ACC112 (cell line): ENCODE results near the gene DBH.

Source experiments
- H2AFZ ChIP-seq: fragments of 200-600 bp; sonication (generic); one replicate; pipeline ENCODE4 v1.6.0; 2017; ENCODE audit warnings: antibody characterized with exemption, low read length; ENCODE audit not compliant: unreplicated experiment
- H3K27ac ChIP-seq: fragments of 200-600 bp; sonication (generic); 2 replicates; pipeline ENCODE4 v1.5.1; 2014; ENCODE audit warnings: low read depth, mild to moderate bottlenecking, antibody characterized with exemption, low read length, moderate library complexity
- H3K27me3 ChIP-seq: fragments of 200-600 bp; sonication (generic); 2 replicates; pipeline ENCODE4 v1.6.1; 2014; ENCODE audit warnings: mild to moderate bottlenecking, antibody characterized with exemption, low read length, moderate library complexity, mixed read lengths; ENCODE audit not compliant: insufficient read depth
- H3K36me3 ChIP-seq: fragments of 200-600 bp; sonication (generic); 2 replicates; pipeline ENCODE4 v1.6.1; 2016; ENCODE audit warnings: mild to moderate bottlenecking, antibody characterized with exemption, low read length, moderate library complexity, mixed read lengths; ENCODE audit not compliant: insufficient read depth
- H3K4me1 ChIP-seq: fragments of 200-600 bp; sonication (generic); one replicate; pipeline ENCODE4 v1.6.1; 2016; ENCODE audit warnings: low read length, mixed read lengths; ENCODE audit not compliant: insufficient read depth, unreplicated experiment, control insufficient read depth
- H3K4me3 ChIP-seq: fragments of 200-600 bp; sonication (generic); 2 replicates; pipeline ENCODE4 v1.5.1; 2014; ENCODE audit warnings: mild to moderate bottlenecking, low read depth, low read length
- H3K79me2 ChIP-seq: fragments of 200-600 bp; sonication (generic); one replicate; pipeline ENCODE4 v1.6.0; 2016; ENCODE audit warnings: low read length; ENCODE audit not compliant: control insufficient read depth, unreplicated experiment, insufficient read depth

DBH gene

DNA sequence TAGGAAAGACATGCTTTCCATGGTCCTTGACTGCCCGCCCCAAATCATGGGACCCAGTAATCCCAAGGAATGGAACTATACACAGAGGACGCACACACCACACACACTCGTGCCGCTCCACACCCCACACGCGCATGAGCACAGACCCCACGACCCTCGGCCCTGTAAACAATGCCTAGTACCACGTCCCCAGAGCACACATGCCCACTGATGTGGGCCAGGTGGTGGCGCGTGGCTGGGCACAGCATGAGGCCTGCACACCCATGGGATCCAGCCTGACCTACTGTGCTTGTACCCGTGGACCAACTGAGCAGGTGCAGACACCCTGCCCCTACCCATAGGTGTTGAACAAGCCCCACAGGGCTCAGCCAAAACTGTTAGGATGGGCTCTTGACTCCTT is 739 bp downstream of the DBH start:
- Histone ChIP-seq H3K36me3 (no peaks in the 10 kb centered on the region), H3K79me2 (no peaks in the 10 kb centered on the region), H2AFZ (no peak overlapping the region), H3K27ac (no peak overlapping the region), H3K4me3 (no peak overlapping the region), H3K4me1 (no peaks in the 10 kb centered on the region), H3K27me3 (peaks cover 66% of the 10 kb centered on the region)

DNA sequence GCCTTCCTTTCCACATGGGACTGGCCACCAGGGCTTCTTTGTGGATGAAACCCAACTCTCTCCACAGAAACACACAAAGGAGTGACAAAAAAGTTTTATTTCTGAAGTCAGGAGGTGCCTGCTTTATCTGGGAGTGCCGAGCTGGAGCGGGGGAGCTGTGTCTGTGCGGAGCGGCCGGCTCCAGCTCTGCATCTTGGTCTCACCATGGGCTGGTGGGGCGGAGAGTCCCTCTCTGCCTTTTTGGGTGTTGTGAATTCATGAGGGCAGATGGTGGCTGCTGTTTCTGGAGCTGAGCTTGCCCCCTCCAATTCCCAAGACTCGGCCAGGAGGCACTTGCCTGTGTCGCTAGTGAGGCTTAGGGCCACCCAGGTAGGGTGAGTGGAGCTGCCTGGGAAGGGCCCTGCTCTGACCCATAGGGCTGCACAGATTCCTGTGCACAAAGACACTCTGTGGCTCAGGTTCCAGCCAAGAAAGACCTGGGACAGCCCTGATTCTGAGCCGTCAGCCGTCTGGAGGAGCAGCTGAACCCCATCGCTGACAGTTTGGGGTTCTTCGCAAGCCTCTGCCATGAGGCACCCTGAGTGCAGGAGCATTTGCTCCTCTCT is 1.4 kb downstream of the DBH start:
- Histone ChIP-seq H3K36me3 (no peaks in the 10 kb centered on the region), H3K4me3 (no peak overlapping the region), H3K27ac (no peak overlapping the region), H3K4me1 (no peaks in the 10 kb centered on the region), H2AFZ (no peak overlapping the region), H3K79me2 (no peaks in the 10 kb centered on the region), H3K27me3 (peaks cover 69% of the 10 kb centered on the region)

DNA sequence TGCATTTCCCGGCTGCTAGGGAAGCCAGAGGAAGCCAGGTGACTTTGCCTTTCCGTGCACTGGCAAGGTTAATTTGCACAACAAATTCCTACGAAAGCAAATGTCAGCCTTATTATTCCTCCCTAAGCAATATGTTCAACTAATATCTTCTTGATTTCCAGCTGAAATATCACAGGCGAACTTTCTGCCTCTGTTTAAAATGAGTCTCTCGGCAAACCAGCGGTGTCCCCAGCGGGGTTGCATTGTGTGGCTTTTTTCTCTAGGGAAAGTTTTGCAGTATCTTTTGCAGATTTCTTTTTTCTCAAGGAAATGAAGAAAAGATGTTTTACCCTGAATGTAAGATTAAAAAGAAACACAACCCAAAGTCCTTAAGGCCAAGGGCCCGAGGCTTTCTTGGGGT is 1.9 kb downstream of the DBH start:
- Histone ChIP-seq H3K27me3 (peaks cover 69% of the 10 kb centered on the region), H3K4me1 (no peaks in the 10 kb centered on the region), H3K36me3 (no peaks in the 10 kb centered on the region), H3K4me3 (no peak overlapping the region), H3K79me2 (no peaks in the 10 kb centered on the region), H2AFZ (no peak overlapping the region), H3K27ac (no peak overlapping the region)

DNA sequence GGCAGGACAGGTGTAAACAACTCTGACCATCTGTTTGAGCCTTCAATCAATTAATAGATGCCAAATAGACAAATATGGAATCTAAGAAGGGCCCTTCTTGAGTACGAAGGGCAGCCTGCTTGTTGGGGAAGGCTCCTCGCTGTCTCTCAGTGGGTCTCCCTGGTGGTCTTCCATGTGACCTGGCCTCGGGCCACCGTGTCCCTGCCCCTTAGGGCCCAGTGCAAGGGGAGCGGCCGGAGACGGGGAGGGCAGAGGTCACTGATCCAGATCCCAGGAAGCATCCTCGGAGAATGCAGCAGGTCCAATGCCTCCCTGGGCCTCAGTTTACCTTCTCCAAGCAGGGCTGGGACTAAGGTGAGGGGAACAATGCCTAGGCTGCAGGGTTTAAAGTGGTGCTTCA is 2.5 kb downstream of the DBH start:
- no peaks in the 10 kb centered on the region for H3K36me3 ChIP-seq
- H3K27me3 ChIP-seq = peaks cover 67% of the 10 kb centered on the region
- H3K4me3 ChIP-seq = no peak overlapping the region
- H3K4me1 ChIP-seq = no peaks in the 10 kb centered on the region
- H3K27ac ChIP-seq = no peak overlapping the region
- no peak overlapping the region for H2AFZ ChIP-seq
- no peaks in the 10 kb centered on the region for H3K79me2 ChIP-seq

DNA sequence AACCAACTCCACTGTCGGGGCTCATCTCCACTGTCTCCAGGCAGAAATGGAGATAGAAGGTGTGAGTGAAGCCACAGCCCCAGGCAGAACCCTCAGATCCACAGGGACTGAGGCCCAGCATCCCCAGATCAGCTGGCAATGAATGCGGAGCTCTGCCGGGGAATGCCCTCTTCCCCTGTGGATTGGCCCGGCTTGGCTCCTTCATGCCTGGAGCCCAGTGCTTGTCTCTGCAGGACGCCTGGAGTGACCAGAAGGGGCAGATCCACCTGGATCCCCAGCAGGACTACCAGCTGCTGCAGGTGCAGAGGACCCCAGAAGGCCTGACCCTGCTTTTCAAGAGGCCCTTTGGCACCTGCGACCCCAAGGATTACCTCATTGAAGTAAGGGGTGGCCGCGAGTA is 3.5 kb downstream of the DBH start:
- peaks cover 58% of the 10 kb centered on the region for H3K27me3 ChIP-seq

DNA sequence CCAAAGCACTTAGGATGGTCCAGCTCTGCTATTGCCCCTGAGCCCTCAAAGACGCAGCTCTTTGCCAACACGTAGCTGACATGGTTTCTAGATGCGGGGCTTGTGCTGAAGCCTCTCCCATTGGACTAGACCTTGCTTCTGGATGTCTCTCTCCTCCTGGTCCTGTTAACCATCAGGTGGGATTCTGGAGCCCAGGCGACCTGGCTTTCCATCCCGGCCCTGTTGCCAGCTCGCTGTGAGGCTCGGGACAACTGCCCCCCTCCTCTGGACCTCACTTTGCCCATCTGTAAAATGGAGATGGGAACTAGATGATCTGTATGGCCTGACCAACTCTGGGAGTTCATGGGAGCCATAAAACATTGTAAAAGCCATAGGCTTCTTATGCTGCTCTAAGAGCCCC is 4.0 kb downstream of the DBH start:
- Histone ChIP-seq H3K4me1 (no peaks in the 10 kb centered on the region), H3K36me3 (no peaks in the 10 kb centered on the region), H3K4me3 (no peak overlapping the region), H3K27me3 (peaks cover 54% of the 10 kb centered on the region), H3K79me2 (no peaks in the 10 kb centered on the region), H2AFZ (no peak overlapping the region), H3K27ac (no peak overlapping the region)

More for the DNA sequence above, 3.5 kb downstream of the DBH start:
- H3K4me3 ChIP-seq = no peak overlapping the region
- H3K79me2 ChIP-seq = no peaks in the 10 kb centered on the region
- no peak overlapping the region for H3K27ac ChIP-seq
- H2AFZ ChIP-seq = no peak overlapping the region
- H3K4me1 ChIP-seq = no peaks in the 10 kb centered on the region
- no peaks in the 10 kb centered on the region for H3K36me3 ChIP-seq

DNA sequence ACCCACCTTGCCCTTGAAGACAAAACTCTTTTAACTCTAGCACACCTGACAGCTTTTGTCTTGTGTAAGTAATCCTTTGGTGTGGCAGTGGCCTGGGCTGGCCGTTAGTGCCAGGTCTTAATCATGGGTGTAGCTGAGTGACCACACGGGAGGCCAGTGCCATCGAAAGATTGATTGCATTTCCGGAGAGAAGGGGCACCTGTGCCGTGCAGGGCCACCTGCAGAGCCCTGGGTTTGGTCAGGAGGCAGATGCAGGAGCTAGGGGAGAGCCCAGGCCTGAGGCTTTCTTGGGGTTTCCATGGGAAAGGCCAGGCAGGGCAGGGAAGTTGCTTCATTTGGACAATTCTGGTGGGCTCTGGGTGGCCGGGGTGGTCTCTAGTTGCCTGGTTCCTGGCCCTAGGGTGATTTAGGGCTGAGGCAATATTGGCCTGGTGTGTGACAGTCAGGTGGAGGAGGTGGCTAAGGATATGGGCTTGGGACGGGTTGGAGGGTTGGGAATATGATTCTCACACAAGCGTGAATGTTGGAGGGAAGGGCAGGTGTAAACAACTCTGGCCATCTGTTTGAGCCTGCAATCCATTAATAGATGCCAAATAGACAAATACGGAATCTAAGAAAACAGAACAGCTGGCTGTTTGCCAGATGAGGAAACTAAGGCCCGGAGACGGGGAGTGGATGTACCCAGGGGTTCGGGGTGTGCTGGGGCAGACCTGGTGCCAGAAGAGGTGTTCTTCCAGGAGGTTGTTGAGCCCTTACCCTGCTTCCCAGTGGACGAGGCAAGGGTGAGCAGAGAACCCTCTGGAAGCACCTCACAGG is 4.6 kb downstream of the DBH start:
- Histone ChIP-seq H3K36me3 (no peaks in the 10 kb centered on the region), H3K27me3 (peaks cover 53% of the 10 kb centered on the region), H3K27ac (no peak overlapping the region), H2AFZ (no peak overlapping the region), H3K4me3 (no peak overlapping the region), H3K4me1 (no peaks in the 10 kb centered on the region), H3K79me2 (no peaks in the 10 kb centered on the region)

DNA sequence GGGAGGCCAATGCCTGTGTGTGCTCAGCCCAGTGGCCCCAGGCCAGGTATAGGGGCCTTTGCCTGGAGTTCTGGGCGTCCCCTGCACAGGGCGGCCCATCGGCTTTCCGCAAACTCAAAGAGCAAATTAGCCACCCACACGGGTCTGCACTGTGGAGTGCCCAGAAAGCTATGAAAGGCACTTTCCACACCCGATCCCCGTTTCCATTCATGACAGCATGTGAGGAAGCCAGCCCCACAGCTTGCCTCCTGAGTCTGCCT is 5.2 kb downstream of the DBH start:
- H3K27ac ChIP-seq = no peak overlapping the region
- H2AFZ ChIP-seq = no peak overlapping the region
- no peak overlapping the region for H3K4me3 ChIP-seq
- H3K4me1 ChIP-seq = no peaks in the 10 kb centered on the region
- H3K79me2 ChIP-seq = no peaks in the 10 kb centered on the region
- peaks cover 49% of the 10 kb centered on the region for H3K27me3 ChIP-seq
- no peaks in the 10 kb centered on the region for H3K36me3 ChIP-seq

DNA sequence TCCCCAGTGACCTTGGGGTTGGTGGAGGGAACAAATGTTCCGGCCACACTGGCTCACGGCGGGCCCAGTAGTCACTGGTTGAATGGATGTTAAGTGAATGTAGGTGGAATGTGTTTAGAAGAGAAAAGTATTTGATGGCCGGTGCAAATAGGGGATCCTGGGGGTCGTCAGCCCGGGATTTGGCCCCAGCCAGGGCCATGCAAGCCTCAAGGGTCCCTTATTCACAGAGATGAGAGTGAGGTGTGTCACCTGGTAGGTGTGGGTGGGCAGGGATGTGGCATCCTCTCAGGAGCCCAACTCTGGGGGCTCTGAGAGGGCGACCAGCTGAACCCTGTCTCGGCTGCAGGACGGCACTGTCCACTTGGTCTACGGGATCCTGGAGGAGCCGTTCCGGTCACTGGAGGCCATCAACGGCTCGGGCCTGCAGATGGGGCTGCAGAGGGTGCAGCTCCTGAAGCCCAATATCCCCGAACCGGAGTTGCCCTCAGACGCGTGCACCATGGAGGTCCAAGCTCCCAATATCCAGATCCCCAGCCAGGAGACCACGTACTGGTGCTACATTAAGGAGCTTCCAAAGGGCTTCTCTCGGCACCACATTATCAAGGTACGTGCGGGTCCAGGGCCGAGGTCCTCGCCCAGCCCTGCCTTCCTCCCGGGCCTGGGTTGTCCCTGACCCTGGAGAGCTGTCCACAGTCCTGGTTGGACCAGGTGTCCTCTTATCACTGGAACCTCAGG is 5.9 kb downstream of the DBH start:
- H3K4me1 ChIP-seq = no peaks in the 10 kb centered on the region
- no peak overlapping the region for H2AFZ ChIP-seq
- no peaks in the 10 kb centered on the region for H3K79me2 ChIP-seq
- H3K4me3 ChIP-seq = no peak overlapping the region
- H3K27me3 ChIP-seq = peaks cover 48% of the 10 kb centered on the region
- H3K36me3 ChIP-seq = no peaks in the 10 kb centered on the region
- no peak overlapping the region for H3K27ac ChIP-seq

DNA sequence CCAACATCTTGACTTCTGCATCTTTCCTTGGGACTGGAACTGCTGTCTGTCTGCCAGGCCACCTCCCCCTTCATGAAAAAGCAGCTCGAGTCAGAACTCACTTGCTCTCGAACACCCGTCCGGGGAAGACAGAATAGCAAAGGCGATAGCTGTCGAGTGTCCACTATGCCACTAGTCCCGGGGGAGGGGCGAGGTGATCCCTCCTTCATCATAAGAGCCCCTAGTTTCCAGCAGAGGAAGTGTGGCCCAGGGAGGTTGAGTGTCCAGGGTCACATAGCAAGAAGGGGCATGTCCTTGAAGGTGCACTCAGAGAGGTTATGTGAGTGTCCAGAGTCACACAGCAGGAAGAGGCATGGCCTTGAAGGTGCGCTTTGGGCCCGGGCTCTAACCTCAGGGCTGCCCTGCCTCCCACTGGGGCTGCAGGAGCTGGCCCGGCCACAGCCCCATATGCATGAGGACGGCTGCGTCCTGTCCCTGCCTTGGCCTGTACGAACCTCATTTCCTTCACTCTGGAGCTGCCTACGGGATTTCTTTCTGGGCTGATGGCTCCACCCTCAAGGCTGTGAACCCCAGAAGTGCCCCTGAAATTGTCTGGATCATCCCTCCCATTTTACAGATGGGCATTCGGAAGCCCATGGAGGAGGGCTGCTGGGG is 6.7 kb downstream of the DBH start:
- H3K79me2 ChIP-seq = no peaks in the 10 kb centered on the region
- no peak overlapping the region for H3K27ac ChIP-seq
- H3K27me3 ChIP-seq = peaks cover 51% of the 10 kb centered on the region
- H2AFZ ChIP-seq = no peak overlapping the region
- no peak overlapping the region for H3K4me3 ChIP-seq
- H3K4me1 ChIP-seq = no peaks in the 10 kb centered on the region
- H3K36me3 ChIP-seq = no peaks in the 10 kb centered on the region
